ENCODE measurements around the gene CFAP69.
"Not testable (repeated sequence)": the region's sequence is repeated elsewhere in the genome, so short reads cannot be mapped to it uniquely, and the experiment has no call there.

The CFAP69 gene

GRCh38 chr7:90231304-90231703 lies 13.7 kb upstream of the CFAP69 start:
- no peak for DNase-seq (ENCODE audit: low read depth, low spot score)

- no peak for DNase-seq (ENCODE audit: low read depth, low spot score)
Observed at GRCh38 chr7:90232430-90232829, 12.5 kb upstream of the CFAP69 start.

GRCh38 chr7:90233569-90233968 lies 11.4 kb upstream of the CFAP69 start:
- no peak for DNase-seq (ENCODE audit: low read depth, low spot score)

- no peak for DNase-seq (ENCODE audit: low read depth, low spot score)
Observed at GRCh38 chr7:90236721-90237289, 8.2 kb upstream of the CFAP69 start.

GRCh38 chr7:90238022-90238421 lies 7.0 kb upstream of the CFAP69 start:
- DNase-seq (ENCODE audit: low read depth, low spot score), result no peak

- no peak for DNase-seq (ENCODE audit: low read depth, low spot score)
Observed at GRCh38 chr7:90238583-90238982, 6.4 kb upstream of the CFAP69 start.

GRCh38 chr7:90239050-90239449 lies 5.9 kb upstream of the CFAP69 start:
- DNase-seq (ENCODE audit: low read depth, low spot score), result no peak

- DNase-seq (ENCODE audit: low read depth, low spot score), result no peak
Observed at GRCh38 chr7:90239625-90240228, 5.2 kb upstream of the CFAP69 start.

- no peak for DNase-seq (ENCODE audit: low read depth, low spot score)
Observed at GRCh38 chr7:90242369-90243168, 2.4 kb upstream of the CFAP69 start.

- DNase-seq (ENCODE audit: low read depth, low spot score), result no peak
Observed at GRCh38 chr7:90243556-90243955, 1.4 kb upstream of the CFAP69 start.

- DNase-seq (ENCODE audit: low read depth, low spot score), result no peak
Observed at GRCh38 chr7:90244565-90244908, 437 bp upstream of the CFAP69 start.

GRCh38 chr7:90246171-90246570 lies 1.2 kb downstream of the CFAP69 start:
- DNase-seq (ENCODE audit: low read depth, low spot score), result no peak

GRCh38 chr7:90248706-90249105 lies 3.7 kb downstream of the CFAP69 start:
- DNase-seq (ENCODE audit: low read depth, low spot score), result no peak

GRCh38 chr7:90250601-90251303 lies 5.8 kb downstream of the CFAP69 start:
- DNase-seq (ENCODE audit: low read depth, low spot score), result no peak

- no peak for DNase-seq (ENCODE audit: low read depth, low spot score)
Observed at GRCh38 chr7:90251304-90251635, 6.3 kb downstream of the CFAP69 start.

GRCh38 chr7:90256011-90256410 lies 11.0 kb downstream of the CFAP69 start:
- not testable (repeated sequence) for DNase-seq (ENCODE audit: low read depth, low spot score)

GRCh38 chr7:90256778-90257177 lies 11.8 kb downstream of the CFAP69 start:
- no peak for DNase-seq (ENCODE audit: low read depth, low spot score)

GRCh38 chr7:90261441-90261840 lies 16.5 kb downstream of the CFAP69 start:
- no peak for DNase-seq (ENCODE audit: low read depth, low spot score)

GRCh38 chr7:90262438-90262837 lies 17.5 kb downstream of the CFAP69 start:
- no peak for DNase-seq (ENCODE audit: low read depth, low spot score)

- DNase-seq (ENCODE audit: low read depth, low spot score), result no peak
Observed at GRCh38 chr7:90266808-90267207, 21.8 kb downstream of the CFAP69 start.

- no peak for DNase-seq (ENCODE audit: low read depth, low spot score)
Observed at GRCh38 chr7:90267263-90267858, 22.4 kb downstream of the CFAP69 start.

GRCh38 chr7:90269163-90269562 lies 24.2 kb downstream of the CFAP69 start:
- DNase-seq (ENCODE audit: low read depth, low spot score), result no peak
